Spleen (tissue), 11 donors: ENCODE measurements around the gene GNB1L. TPM values are rescaled to one million over a fixed set of nuclear protein-coding genes. Genes with fewer than 3 reads are reported as not detected.

Source experiments
- DNase-seq: peaks from one replicate; pipeline ENCODE4 v3.0.0-alpha.2; 2020
- H3K27ac ChIP-seq, 8 donors: fragments of 200-600 bp; sonication (generic) in 7 of 8; 1 replicate in 4 of 8; 2 replicates in 4 of 8; pipeline versions ENCODE4 v1.5.0 to v1.8.0; 2016 to 2021; ENCODE audit warnings: inconsistent platforms in 4 of 8, mild to moderate bottlenecking in 4 of 8, moderate library complexity in 1 of 8
- H3K27me3 ChIP-seq, 7 donors: fragments of 200-600 bp; sonication (generic) in 6 of 7; replicated peaks in 1 of 7; 1 replicate in 4 of 7; 2 replicates in 3 of 7; pipeline versions ENCODE4 v1.5.0 to v1.8.0; 2016 to 2021; ENCODE audit warnings: inconsistent platforms in 3 of 7, mild to moderate bottlenecking in 1 of 7
- H3K36me3 ChIP-seq, 6 donors: fragments of 200-600 bp; sonication (generic) in 5 of 6; 1 replicate in 4 of 6; 2 replicates in 2 of 6; pipeline versions ENCODE4 v1.5.0 to v1.8.0; 2016 to 2021; ENCODE audit warnings: inconsistent platforms in 2 of 6
- H3K4me1 ChIP-seq, 6 donors: fragments of 200-600 bp; sonication (generic) in 5 of 6; 1 replicate in 3 of 6; 2 replicates in 3 of 6; pipeline versions ENCODE4 v1.5.0 to v1.8.0; 2016 to 2021; ENCODE audit warnings: inconsistent platforms in 3 of 6
- H3K4me3 ChIP-seq, 8 donors: fragments of 200-600 bp; sonication (generic) in 7 of 8; 1 replicate in 4 of 8; 2 replicates in 4 of 8; pipeline versions ENCODE4 v1.5.0 to v1.8.0; 2016 to 2021; ENCODE audit warnings: inconsistent platforms in 4 of 8, mild to moderate bottlenecking in 4 of 8, moderate library complexity in 2 of 8
- H3K9me3 ChIP-seq, 8 donors: fragments of 200-600 bp; sonication (generic) in 7 of 8; 1 replicate in 4 of 8; 2 replicates in 4 of 8; pipeline versions ENCODE4 v1.5.0 to v1.8.0; 2016 to 2021; ENCODE audit warnings: inconsistent platforms in 4 of 8
- POLR2A ChIP-seq, 3 donors: fragments of 450-650 bp; IDR thresholded peaks; one replicate each; pipeline ENCODE4 v1.5.1; 2017; ENCODE audit warnings: antibody characterized with exemption in 3 of 3, mild to moderate bottlenecking in 1 of 3
- POLR2AphosphoS5 ChIP-seq, 3 donors: sonication (generic); formaldehyde crosslinking; IDR thresholded peaks; one replicate each; pipeline ENCODE4 v1.5.1; 2017; ENCODE audit warnings: antibody characterized with exemption in 3 of 3
- WGBS, 5 donors: extraction: QIAGEN DNeasy Blood & Tissue Kit in 3 of 5; methylation state at CpG; one replicate each; pipeline versions ENCODE4 v1.1.5 to v1.1.7; 2013 to 2018; 5-methylcytosine and 5-hydroxymethylcytosine counted together
- intact Hi-C: fragments of 100-400 bp; cut with DNase I; formaldehyde crosslinking; loops from one replicate; pipeline ENCODE4 v1.15.0; 2023; ENCODE audit warnings: low total_unique reads
- polyA plus RNA-seq, 3 donors: library from polyadenylated mRNA; stranded (reverse); fragments of 200-250 nt; gene quantifications; one replicate each; pipeline ENCODE4 v1.2.1, GENCODE V29; 2013
- total RNA-seq, 7 donors: library from RNA; depleted of rRNA in 3 of 7; stranded (reverse); fragments of >200 nt in 3 of 7; fragmentation: NEBNext Ultra II Directional in 4 of 7; extraction: Animal tissue kit (Norgen Biotek cat#: 25700) in 4 of 7; gene quantifications; one replicate each; pipeline versions ENCODE4 v1.1.0 to v1.2.1, GENCODE V29; 2016 to 2021
- TF ChIP-seq, protein P1 (sequence below), 11 experiments: fragments of 200-600 bp in 7 of 11; fragments of 450-650 bp in 4 of 11; sonication (generic) in 4 of 11; IDR thresholded peaks in 8 of 11; conservative IDR thresholded peaks in 3 of 11; 1 replicate in 7 of 11; 2 replicates in 4 of 11; pipeline versions ENCODE4 v1.4.0 to v1.8.0; 2016 to 2021; ENCODE audit warnings: antibody characterized with exemption in 11 of 11, inconsistent platforms in 4 of 11, mild to moderate bottlenecking in 1 of 11
- donor health status: healthy with polysubstance abuse.
- donor health status: DM: no; HTN: no; CAD: no; lungs with moderate emphysema.
- donor health status: DM: no; HTN: no; CAD: no.
- donor health status: Bipolar disorder and iron deficiency.
- donor health status: healthy.
- donor health status: DM: no; HTN: no; CAD: no.
- donor health status: DM: yes; HTN: yes; CAD: no.

The GNB1L gene
- total and polyA plus RNA-seq, 10 donors = 5.7 to 10.4 (median 7.9) TPM

DNA sequence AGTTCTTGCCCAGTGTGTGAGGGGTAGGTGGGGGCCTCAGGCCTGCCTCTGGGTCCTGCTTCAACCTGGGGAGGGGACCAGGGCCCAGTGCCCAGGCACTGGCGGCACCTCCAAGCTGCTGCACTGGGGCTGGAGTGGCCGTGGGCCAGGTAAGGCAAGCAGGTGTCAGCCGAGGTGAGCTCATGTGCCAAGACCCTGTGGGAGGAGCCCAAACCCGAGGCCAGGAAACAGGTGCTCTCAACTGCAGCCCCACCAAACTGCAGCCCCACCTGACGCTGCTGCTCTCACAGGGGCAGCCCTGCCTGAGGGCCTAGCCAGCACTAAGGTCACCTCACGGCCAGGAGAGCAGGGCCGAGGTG is 18.1 kb upstream of the GNB1L start:
- Histone ChIP-seq H3K36me3 (peaks cover 0 to 37% (median 6%) of the 10 kb centered on the region in 6 donors), H3K27me3 (no peaks in the 10 kb centered on the region), H3K4me3 (no peak overlapping the region), H3K9me3 (no peaks in the 10 kb centered on the region), H3K27ac (no peak overlapping the region), H3K4me1 (peaks cover 0 to 16% (median 3%) of the 10 kb centered on the region in 6 donors)
- intact Hi-C loops = no loop called here
- DNase-seq = peak; percentile 69
- WGBS, 5 donors = 39 to 66% (median 61%) methylated on average over 5 to 7 of the region's 7 CpGs
- TF ChIP-seq POLR2A (IDR thresholded peaks at IDR 0.05) (no peak), POLR2AphosphoS5 (IDR thresholded peaks at IDR 0.05) (peak in 1 of 3 donors; percentile 4)

DNA sequence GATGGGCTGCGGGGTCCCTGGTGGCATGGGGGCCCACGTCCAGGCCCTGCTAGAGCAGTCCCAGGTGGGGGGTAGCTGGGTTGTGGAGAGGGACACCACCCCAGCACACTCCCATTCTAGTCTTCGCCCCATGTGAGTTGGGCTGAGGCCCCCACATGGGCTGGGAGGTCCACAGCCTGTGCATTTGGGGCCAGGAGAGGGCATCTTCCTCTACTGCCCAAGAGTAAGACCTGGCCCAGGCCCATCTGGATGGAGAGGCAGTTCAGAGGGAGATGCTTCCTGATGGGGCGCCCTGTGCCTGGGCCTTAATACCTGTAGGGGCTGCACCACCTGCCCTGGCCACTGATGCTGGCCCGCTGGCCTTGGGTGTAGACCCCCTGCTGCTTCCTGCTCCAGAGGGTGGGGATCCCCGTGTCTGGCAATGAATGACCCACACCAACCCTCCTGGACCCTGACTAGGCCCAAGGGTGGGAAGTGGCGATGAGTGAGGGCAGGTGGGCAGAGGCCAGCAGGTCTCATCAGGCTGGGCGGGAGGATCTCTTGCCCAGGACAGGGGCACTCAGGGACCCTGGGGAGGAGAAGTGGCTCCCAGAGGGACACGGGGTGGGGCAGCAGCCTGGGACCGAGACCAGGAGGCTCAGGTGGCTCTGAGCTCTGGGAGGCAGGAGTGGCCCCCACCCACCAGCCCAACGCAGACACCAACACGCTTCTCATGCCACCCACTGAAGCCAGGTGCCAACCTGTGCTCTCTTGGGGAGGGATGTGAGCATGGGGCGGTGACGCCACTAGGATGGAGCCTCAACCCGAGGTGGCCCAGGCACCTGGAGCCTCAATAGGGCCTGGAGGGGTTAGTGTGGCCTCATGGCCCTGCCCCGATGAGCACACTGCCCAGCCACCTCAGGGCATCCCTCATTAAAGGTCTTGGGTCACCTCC is 17.4 kb upstream of the GNB1L start:
- TF ChIP-seq POLR2A (IDR thresholded peaks at IDR 0.05) (no peak), POLR2AphosphoS5 (IDR thresholded peaks at IDR 0.05) (no peak)
- no peaks in the 10 kb centered on the region for H3K27me3 ChIP-seq
- intact Hi-C loops = no loop called here
- H3K9me3 ChIP-seq = no peaks in the 10 kb centered on the region
- no peak overlapping the region for H3K27ac ChIP-seq
- 87 to 94% (median 90%) methylated on average over 11 to 16 of the region's 16 CpGs for WGBS, 5 donors
- no peak overlapping the region for H3K4me3 ChIP-seq
- peak; percentile 64 for DNase-seq
- H3K36me3 ChIP-seq = peaks cover 0 to 30% (median 5%) of the 10 kb centered on the region in 6 donors
- H3K4me1 ChIP-seq = peaks cover 0 to 16% (median 3%) of the 10 kb centered on the region in 6 donors

DNA sequence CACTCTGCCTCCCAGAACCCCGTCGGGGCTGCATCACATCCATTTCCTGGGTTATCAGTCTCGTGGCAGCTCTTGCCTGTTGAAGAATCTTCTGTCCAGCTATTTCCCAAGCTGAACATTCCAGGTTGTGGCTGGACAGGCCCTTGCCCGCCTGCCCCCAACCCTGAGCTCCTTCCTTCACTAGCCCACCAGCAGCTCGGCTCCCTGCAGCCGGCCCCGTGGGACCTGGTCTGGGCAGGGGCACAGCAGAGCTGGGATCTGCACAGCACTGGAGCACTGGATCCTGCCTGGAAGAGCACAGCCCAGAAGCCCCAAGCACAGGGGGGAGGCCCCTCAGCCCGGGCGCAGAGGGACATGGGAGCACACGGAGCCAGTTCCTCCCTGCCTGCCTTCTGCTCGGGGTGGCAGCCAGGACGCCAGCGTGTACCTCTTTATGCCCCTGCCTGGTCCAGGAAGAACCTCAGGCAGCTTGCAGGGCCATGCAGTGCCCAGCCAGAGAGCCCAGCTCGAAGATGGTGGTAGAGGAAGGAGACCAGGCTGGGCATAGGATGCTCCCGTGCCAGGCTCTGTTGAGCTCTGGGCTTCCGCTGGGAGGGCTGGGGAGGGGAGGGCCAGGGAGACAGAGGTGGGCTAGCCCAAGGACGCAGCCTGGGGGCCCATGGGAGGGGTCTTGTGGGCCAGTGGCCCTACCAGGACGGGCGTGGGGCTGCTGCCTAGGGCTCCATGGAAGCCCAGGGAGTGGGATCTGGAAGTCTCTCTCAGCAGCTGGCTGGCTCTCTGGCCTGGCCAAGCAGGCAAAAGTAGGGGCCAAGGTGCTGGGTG is 16.6 kb upstream of the GNB1L start:
- WGBS, 5 donors = 78 to 89% (median 83%) methylated on average over 8 to 19 of the region's 19 CpGs
- H3K4me3 ChIP-seq = no peak overlapping the region
- H3K36me3 ChIP-seq = peaks cover 0 to 21% (median 2%) of the 10 kb centered on the region in 6 donors
- TF ChIP-seq POLR2AphosphoS5 (IDR thresholded peaks at IDR 0.05) (no peak), POLR2A (IDR thresholded peaks at IDR 0.05) (no peak)
- TF ChIP-seq, protein P1, sequence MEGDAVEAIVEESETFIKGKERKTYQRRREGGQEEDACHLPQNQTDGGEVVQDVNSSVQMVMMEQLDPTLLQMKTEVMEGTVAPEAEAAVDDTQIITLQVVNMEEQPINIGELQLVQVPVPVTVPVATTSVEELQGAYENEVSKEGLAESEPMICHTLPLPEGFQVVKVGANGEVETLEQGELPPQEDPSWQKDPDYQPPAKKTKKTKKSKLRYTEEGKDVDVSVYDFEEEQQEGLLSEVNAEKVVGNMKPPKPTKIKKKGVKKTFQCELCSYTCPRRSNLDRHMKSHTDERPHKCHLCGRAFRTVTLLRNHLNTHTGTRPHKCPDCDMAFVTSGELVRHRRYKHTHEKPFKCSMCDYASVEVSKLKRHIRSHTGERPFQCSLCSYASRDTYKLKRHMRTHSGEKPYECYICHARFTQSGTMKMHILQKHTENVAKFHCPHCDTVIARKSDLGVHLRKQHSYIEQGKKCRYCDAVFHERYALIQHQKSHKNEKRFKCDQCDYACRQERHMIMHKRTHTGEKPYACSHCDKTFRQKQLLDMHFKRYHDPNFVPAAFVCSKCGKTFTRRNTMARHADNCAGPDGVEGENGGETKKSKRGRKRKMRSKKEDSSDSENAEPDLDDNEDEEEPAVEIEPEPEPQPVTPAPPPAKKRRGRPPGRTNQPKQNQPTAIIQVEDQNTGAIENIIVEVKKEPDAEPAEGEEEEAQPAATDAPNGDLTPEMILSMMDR (IDR thresholded peaks at IDR 0.05 in 8 of 11, conservative IDR thresholded peaks at IDR 0.05 in 3 of 11) = no peak
- no peaks in the 10 kb centered on the region for H3K9me3 ChIP-seq
- peak; percentile 59 for DNase-seq
- H3K27ac ChIP-seq = no peak overlapping the region
- no peaks in the 10 kb centered on the region for H3K27me3 ChIP-seq
- H3K4me1 ChIP-seq = peaks cover 0 to 16% (median 3%) of the 10 kb centered on the region in 6 donors
- intact Hi-C loops = no loop called here

DNA sequence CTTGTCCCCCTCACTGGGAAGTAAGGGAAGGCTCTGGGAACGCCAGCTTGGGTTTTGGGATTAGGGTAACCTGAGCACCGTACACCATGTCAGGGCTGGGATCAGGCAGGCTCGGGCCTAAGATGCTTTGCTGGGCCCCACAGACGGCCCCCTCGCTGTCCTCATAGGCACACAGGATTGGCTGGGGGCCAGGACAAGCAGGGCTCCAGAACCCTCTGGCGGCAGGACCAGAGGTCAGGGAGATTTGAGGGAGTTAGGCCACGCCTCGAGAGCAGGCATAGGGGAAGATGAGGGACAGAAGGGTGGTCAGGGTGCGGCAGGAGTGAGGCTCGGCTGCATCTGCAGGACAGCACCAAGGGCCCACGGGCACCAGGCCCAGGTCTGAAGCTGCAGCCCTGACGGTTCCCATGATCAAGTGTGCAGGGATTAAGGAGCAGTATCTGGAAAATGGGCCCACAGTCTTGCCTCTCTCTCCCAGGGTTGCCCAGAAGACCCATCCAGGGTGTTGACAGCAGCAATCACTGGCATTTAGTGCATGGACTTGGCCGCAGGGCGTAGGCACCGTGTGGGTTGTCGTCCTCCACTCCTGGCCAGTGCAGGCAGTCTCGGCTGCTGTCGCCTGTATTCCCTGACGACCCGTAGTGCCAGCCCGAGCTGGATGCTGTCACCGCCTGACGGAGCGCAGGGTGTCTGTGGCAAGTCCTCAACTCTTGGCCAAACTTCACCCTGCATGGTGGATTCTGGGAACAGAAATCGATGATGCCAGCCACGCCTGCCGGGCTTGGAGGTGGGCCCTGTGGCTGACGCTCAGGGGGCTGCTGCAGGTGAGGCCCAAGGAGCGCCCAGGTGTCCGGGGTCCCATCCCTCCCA is 15.7 kb upstream of the GNB1L start:
- H3K27ac ChIP-seq = no peak overlapping the region
- H3K4me3 ChIP-seq = no peak overlapping the region
- TF ChIP-seq POLR2AphosphoS5 (IDR thresholded peaks at IDR 0.05) (peak in 1 of 3 donors; percentile 19), POLR2A (IDR thresholded peaks at IDR 0.05) (no peak)
- peaks cover 0 to 13% (median 0%) of the 10 kb centered on the region in 6 donors for H3K36me3 ChIP-seq
- peak; percentile 69 for DNase-seq
- no peaks in the 10 kb centered on the region for H3K9me3 ChIP-seq
- intact Hi-C loops = no loop called here
- H3K4me1 ChIP-seq = peaks cover 0 to 16% (median 3%) of the 10 kb centered on the region in 6 donors
- 86 to 96% (median 92%) methylated on average over 16 to 30 of the region's 30 CpGs for whole genome bisulfite sequencing, 5 donors
- H3K27me3 ChIP-seq = no peaks in the 10 kb centered on the region
